Progenitor cell of endocrine pancreas (in vitro differentiated cells): ENCODE results near the gene ITGBL1. TPM values are rescaled to one million over a fixed set of nuclear protein-coding genes. Genes with fewer than 3 reads are reported as not detected.

Experiments used
- DNase-seq: peaks from one replicate; pipeline ENCODE4 v3.0.0; 2021; ENCODE audit warnings: low spot score; ENCODE audit not compliant: unreplicated experiment
- H3K27ac Mint-ChIP-seq: 2 replicates; pipeline ENCODE4 v1.8.0; 2021; ENCODE audit warnings: mild to moderate bottlenecking, moderate library complexity, mixed read lengths
- H3K27me3 Mint-ChIP-seq: 2 replicates; pipeline ENCODE4 v1.8.0; 2021; ENCODE audit warnings: mixed read lengths
- H3K36me3 Mint-ChIP-seq: 2 replicates; pipeline ENCODE4 v1.8.0; 2022; ENCODE audit warnings: mixed read lengths; ENCODE audit not compliant: insufficient read depth
- H3K4me1 Mint-ChIP-seq: 2 replicates; pipeline ENCODE4 v1.8.0; 2021; ENCODE audit warnings: low read depth, mixed read lengths
- H3K4me3 Mint-ChIP-seq: 2 replicates; pipeline ENCODE4 v1.8.0; 2021; ENCODE audit warnings: low read depth, mild to moderate bottlenecking, moderate library complexity, mixed read lengths
- H3K9me3 Mint-ChIP-seq: 2 replicates; pipeline ENCODE4 v1.8.0; 2021; ENCODE audit warnings: low read depth, mixed read lengths
- CTCF ChIP-seq: fragments of 200-600 bp; sonication (generic); IDR thresholded peaks from one replicate; pipeline ENCODE4 v1.5.0; 2021; ENCODE audit warnings: antibody characterized with exemption, mild to moderate bottlenecking; ENCODE audit not compliant: unreplicated experiment
- total RNA-seq: library from RNA; stranded (reverse); gene quantifications from 2 replicates; pipeline ENCODE4 v1.2.1, GENCODE V29; 2021

The ITGBL1 gene
- total RNA-seq, 1 donor from 2014 or later = not detected

GRCh38 chr13:101467415-101467814, 14.9 kb downstream of the ITGBL1 start:
- Mint-ChIP-seq H3K4me3 (no peak overlapping the region), H3K9me3 (no peaks in the 10 kb centered on the region), H3K27me3 (no peaks in the 10 kb centered on the region), H3K27ac (no peak overlapping the region), H3K36me3 (no peaks in the 10 kb centered on the region), H3K4me1 (no peaks in the 10 kb centered on the region)
- no peak for TF ChIP-seq CTCF
- DNase-seq = no peak

- Mint-ChIP-seq H3K4me1 (no peaks in the 10 kb centered on the region), H3K9me3 (no peaks in the 10 kb centered on the region), H3K27ac (no peak overlapping the region), H3K27me3 (no peaks in the 10 kb centered on the region), H3K36me3 (no peaks in the 10 kb centered on the region), H3K4me3 (no peak overlapping the region)
- TF ChIP-seq CTCF = no peak
- no peak for DNase-seq
Measured at GRCh38 chr13:101473458-101473857, 21.0 kb downstream of the ITGBL1 start.

GRCh38 chr13:101474419-101474957, 22.0 kb downstream of the ITGBL1 start:
- Mint-ChIP-seq H3K27me3 (no peaks in the 10 kb centered on the region), H3K9me3 (no peaks in the 10 kb centered on the region), H3K36me3 (no peaks in the 10 kb centered on the region), H3K4me1 (no peaks in the 10 kb centered on the region), H3K27ac (no peak overlapping the region), H3K4me3 (no peak overlapping the region)
- peak; percentile 52 for TF ChIP-seq CTCF
- DNase-seq = no peak

GRCh38 chr13:101475536-101475935, 23.1 kb downstream of the ITGBL1 start:
- Mint-ChIP-seq H3K27me3 (no peaks in the 10 kb centered on the region), H3K36me3 (no peaks in the 10 kb centered on the region), H3K9me3 (no peaks in the 10 kb centered on the region), H3K27ac (no peak overlapping the region), H3K4me3 (no peak overlapping the region), H3K4me1 (no peaks in the 10 kb centered on the region)
- DNase-seq = no peak
- peak; percentile 11 for TF ChIP-seq CTCF

GRCh38 chr13:101481421-101481820, 28.9 kb downstream of the ITGBL1 start:
- no peak for DNase-seq
- H3K27ac Mint-ChIP-seq = no peak overlapping the region
- H3K9me3 Mint-ChIP-seq = no peaks in the 10 kb centered on the region
- H3K36me3 Mint-ChIP-seq = no peaks in the 10 kb centered on the region
- no peak for TF ChIP-seq CTCF
- no peaks in the 10 kb centered on the region for H3K27me3 Mint-ChIP-seq
- H3K4me3 Mint-ChIP-seq = no peak overlapping the region
- no peaks in the 10 kb centered on the region for H3K4me1 Mint-ChIP-seq
